T follicular helper cell (primary cell): ENCODE data around the gene DLG1.
"Not testable (repeated sequence)": the region's sequence is repeated elsewhere in the genome, so short reads cannot be mapped to it uniquely, and the experiment has no call there.

ENCODE experiments used
- DNase-seq: peaks from one replicate; pipeline ENCODE4 v3.0.0-alpha.2; 2020; ENCODE audit warnings: low read depth

DLG1 gene

DNA sequence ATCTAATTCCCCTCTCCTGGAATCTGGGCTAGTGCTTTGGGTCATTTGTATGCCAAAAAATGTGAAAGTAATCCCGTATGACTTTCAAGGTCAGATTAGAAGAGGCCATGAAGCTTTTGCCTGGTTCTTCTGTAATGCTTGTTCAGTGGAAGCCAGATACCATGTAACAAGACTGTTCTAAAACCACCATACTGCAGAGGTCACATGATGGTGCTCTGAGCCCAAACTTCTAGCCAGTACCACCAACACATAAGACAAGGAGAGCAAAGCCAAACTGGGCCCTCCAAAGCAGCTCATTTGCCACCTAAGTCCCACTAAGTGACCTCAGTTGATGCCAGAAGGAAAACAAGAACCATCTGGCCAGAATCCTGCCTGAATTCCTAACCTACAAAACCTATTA, 204.5 kb downstream of the DLG1 start:
- DNase-seq: no peak

DNA sequence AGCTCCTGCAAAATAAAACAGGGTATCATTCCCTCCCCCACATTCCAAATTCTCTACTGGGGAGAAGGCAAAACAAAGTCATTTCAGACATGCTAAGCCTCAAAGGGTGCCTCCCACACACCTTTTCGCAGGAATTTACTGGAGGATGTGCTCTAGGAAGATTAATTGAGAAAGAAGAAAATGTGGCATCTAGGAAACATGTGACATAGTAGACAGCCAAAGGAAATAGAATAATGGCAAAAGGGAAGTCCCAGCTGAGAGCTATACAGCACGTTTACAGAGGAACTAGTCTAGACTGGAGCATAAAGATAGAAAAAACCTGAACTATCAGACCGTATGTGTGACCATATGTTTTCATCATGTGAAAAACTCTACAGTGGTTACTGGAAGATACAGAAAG, 210.0 kb downstream of the DLG1 start:
- no peak for DNase-seq

DNA sequence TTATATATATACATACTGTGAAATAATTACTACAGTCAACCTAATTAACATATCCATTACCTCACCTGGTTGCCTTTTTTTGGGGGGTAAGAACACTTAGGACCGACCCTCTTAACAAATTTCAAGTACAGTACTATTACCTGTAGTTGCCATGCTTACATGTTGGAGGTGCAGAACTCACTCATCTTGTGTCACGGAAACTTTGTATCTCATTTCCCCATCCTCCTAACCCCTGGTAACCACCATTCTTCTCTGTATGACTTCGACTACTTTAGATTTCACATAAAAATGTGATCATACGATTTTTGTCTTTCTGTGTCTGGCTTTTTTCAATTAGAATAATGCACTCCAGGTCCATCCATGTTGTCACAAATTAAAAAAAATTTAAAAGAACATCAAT, 213.3 kb downstream of the DLG1 start:
- DNase-seq: no peak

DNA sequence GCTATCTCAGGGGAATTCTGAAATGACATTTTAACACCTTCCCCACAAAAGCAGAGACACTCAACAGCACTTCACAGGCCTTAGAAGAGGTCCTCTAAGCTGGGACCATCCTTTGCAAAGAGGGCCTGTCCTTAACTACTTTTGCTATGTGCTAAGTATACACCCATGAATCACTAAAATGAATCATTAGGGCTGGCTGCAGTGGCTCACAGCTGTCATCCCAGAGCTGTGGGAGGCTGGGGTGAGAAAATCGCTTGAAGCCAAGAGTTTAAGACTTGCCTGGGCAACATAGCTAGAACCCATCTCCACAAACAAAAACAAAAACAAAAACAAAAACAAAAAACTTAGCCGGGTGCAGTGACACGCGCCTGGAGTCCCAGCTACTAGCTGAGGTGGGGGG, 214.9 kb downstream of the DLG1 start:
- DNase-seq: no peak

DNA sequence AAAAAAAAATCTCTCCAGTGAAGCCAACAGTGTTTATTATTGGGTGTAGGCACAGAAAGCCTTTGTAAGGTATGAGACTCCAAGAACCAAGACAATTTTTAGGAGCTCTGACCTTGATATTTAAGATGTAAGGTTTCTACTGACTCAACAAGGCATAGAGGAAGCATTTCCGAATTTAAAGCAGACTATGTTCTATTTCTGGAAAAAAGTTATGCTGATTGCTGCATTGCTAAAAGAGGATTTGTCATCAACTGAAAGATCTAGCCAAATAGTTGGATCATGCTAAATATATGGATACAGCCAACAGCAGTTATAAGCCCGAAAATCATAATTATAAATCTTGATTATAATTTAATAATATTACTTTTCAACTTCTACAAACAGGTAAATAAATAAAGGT, 215.5 kb downstream of the DLG1 start:
- no peak for DNase-seq

DNA sequence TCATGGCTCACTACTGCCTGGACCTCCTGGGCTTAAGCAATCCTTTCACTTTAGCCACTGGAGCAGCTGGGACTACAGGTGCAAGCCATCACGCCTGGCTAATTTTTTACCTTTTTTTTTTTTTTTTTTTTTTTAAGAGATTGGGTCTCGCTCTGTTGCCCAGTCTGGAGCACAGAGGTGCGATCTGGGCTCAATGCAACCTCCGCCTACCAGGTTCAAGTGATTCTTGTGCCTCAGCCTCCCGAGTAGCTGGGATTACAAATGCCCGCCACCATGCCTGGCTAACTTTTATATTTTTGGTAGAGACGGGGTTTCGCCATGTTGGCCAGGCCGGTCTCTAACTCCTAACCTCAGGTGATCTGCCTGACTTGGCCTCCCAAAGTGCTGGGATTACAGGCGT, 218.1 kb downstream of the DLG1 start:
- DNase-seq: no peak

DNA sequence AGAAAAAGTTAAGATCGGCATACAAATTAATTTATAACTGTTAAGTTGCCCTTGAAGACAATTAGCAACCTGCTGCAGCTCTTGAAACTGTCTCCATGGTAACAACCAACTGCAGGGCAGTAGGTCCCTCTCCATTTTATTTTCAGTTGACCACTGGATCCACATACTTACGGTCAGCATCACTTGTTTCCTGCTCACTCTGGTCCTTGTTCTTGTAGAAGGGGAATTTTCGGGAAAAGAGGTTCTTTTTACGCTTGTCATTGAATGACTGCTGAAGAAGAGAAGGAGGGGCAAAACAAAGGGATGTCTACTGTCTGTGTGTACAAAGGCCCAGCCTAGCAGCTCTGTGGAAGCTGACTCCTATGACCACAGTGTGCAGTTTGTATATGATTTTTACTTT, 222.0 kb downstream of the DLG1 start:
- DNase-seq: no peak

DNA sequence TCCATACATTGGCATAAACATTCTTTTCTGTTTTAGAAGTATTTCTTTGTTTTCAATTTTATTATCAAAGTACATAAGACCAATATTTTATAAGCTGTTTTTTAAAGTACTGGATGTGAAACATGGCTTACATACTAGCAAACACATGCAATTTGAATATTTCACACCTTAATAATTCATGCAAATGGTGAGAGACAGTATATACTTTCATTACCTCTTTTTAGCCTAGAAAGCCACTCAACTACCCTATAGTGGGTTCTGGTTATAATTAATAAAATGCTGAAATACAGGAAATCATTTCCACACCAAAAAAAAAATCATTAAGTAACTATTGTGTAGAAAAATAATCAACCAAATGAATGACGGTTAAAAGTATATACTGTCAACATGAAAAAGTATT, 230.3 kb downstream of the DLG1 start:
- no peak for DNase-seq

DNA sequence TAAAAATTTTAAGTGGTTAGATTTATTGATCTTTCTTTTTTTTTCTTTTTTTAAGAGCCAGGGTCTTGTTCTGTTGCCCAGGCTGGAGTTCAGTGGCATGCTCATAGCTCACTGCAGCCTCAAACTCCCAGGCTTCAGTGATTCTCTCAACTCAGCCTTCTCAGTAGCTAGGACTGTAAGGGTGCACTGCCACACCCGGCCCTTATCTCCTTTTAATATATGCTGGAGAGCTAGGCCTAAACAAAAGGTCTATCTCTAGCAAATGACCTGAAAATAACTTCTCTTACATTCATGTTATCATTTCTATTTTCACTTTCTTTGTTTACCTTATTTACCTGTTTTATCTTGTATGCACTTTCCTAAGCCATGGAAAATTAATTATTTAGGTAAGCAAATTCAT, 233.6 kb downstream of the DLG1 start:
- no peak for DNase-seq

DNA sequence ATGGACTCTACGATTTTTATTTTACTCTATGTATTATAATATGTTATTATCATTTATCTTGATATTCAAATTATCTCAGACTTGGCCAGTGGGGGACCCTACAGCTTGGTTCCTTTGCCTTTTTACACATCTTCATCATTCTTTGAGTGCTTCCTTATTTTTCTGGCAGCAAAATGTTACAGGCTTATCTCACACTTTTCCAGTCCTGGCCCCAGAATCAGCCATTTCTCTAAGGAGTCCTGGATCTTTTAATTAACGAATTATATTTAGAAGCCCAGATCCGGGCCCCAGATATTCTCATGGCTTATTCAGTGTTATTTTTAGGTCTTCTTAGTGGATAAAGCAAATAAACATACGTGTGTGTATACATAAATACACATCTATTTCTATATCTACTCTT, 236.0 kb downstream of the DLG1 start:
- no peak for DNase-seq

DNA sequence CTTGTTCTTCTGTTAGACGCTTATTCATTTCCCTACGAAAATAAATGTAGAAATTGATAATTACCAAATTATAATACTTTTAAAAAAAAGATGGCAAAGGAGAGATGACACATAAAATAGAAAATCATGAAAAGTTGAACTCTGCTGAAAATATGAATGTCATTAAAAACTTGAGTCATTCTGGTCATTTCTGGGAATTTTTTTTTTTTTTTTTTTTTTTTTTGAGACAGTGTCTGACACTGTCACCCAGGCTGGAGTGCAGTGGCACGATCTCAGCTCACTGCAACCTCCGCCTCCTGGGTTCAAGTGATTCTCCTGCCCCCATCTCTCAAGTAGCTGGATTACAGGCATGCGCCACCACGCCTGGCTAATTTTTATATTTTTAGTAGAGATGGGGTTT, 246.8 kb downstream of the DLG1 start:
- DNase-seq: not testable (repeated sequence)

DNA sequence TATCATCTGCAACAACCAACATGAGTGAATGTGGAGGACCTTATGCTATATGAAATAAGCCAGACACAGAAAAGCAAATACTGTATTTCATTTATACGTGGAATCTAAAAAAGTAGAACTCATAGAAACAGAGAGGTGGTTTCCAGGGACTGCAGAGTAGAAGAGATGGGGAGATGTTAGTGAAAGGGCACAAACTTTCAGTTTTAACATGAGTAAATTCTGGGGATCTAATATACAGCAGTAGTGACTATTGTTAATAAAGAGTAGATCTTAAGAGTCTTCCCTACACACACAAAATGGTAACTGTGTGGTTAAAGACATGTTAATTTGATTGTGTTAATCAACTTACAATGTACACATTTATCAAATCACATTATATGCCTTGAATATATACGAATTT, 247.9 kb downstream of the DLG1 start:
- no peak for DNase-seq

DNA sequence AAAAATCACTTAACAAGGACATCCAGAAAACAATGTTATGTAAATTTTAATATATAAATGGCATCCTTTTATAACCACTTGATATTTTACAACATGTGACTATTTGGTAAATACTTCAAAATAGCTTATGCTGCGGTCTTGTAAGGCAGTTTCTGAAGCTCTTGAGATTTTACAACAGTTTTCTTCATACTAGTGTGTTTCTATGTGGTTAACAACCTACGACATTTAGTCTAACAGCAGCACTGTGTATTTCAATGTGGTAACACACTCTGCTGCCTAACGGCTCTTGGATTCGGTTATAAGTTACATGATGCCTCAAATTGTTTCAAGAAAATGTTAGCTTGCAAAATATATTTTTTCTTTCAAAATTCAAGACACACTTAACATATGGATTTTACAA, 255.9 kb downstream of the DLG1 start:
- no peak for DNase-seq

DNA sequence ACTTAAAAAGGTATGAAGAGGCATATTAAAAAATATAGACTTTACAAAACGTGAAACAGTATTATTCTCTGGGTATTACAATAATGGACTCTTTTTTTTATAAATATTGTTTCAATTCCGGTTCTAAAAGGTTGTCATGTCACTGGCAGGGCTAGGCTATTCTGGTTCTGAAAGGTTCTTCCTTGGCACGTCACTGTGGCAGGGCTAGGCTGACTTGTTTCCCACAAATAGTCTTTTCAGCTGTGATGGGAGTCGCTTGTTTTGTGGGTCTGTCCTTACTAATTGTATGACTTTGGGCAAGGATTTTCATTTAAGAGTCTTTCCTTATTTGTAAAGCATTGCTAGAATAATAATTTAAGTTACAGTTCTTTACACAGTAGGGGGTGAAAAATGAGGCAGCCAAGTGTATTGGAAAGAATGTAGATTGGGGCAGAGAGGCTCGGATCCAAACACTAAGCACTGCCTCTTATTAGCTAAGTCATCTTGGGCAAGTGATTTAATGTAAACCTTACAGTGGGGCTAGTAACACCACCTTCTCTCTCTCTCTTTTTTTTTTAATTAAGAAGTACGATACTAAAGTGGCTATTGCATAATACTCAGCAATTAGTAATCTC, 256.4 kb downstream of the DLG1 start:
- no peak for DNase-seq

DNA sequence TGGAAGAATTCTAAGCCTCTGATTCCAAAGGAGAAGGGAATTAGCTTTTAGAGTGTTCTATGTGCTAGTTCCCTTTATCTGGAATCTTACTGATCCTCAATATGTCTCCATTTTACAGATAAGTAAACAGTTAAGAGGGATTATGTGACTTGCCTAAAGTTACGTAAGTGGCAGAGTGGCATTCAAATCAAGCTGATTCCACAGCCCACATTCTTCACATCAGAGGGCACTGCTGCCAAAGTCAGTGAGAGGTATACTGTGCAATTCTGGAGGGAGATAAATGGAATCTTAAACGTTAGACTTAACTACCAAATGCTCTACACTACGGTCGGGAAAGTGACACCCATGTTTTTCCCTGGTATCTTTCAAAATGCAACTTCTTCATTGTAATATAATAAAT, 257.8 kb downstream of the DLG1 start:
- DNase-seq: no peak

DNA sequence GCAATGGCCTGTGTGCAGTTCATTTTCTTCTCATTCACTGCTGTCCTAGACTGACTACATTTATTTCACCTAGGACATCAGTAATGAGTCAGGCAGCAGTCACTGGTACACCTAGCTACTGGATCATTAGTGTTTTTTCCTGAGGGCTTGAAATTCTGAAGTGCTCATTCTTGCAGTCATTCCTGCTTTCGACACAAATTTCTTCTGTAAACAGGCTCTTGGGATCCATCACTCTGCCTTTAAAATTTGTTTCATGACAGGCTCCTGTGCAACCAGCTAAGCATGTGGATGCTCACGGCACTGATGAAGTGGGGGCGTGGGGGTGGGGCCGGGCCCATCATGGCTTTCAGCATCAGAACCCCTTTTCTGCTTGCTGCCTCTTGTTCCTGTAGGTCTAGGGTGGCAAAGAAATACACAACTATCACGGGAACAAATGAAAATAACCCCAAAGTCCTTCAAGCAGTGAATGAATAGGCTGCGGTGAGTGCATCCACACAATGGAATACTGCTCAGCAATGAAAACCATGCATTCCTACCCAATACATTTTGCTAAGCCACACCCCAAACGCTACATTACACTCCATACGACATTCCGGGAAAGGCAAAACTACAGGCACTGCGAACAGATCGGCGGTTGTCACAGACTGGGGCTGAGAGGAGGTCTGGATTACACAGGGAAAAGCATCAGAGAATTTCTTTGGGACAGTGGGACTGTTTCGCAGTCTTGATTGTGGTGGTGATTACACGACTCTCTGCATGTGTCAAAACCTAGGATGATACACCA, 259.5 kb downstream of the DLG1 start:
- no peak for DNase-seq

DNA sequence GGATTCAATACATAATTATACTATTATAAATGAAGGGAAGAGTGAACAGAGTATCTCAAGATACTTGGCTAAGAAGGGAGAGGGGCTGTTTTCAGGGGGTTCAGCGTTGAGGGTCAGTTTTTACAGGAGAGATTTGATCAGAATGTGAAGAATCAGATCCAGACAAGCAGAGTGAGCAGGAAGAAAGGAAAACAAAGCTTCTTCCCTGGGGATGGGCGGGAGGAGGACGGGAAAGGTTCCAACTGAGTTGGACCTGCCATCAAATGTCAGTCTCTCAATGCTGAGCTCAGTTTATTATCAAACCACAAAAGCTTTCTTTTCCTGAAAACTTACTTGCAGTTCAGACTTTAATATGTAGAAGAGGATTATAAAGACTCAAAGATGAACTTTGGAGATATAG, 262.8 kb downstream of the DLG1 start:
- no peak for DNase-seq

DNA sequence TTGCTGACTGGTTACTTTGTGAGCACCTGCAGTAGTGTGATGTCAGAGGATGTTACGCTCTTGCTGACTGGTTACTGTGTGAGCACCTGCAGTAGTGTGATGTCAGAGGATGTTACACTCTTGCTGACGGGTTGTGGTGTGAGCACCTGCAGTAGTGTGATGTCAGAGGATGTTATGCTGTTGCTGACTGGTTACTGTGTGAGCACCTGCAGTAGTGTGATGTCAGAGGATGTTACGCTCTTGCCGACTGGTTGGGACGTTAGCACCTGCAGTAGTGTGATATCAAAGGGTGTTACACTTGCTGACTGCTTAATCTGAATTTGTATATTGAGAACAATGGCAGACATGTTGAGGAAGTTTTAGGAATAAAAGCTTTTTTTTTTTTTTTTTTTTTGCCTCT, 263.6 kb downstream of the DLG1 start:
- DNase-seq: not testable (repeated sequence)

DNA sequence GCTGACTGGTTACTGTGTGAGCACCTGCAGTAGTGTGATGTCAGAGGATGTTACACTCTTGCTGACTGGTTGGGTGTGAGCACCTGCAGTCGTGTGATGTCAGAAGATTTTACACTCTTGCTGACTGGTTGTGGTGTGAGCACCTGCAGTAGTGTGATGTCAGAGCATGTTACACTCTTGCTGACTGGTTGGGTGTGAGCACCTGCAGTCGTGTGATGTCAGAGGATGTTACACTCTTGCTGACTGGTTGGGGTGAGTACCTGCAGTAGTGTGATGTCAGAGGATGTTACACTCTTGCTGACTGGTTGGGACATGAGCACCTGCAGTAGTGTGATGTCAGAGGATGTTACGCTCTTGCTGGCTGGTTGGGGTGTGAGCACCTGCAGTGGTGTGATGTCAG, 264.6 kb downstream of the DLG1 start:
- not testable (repeated sequence) for DNase-seq

DNA sequence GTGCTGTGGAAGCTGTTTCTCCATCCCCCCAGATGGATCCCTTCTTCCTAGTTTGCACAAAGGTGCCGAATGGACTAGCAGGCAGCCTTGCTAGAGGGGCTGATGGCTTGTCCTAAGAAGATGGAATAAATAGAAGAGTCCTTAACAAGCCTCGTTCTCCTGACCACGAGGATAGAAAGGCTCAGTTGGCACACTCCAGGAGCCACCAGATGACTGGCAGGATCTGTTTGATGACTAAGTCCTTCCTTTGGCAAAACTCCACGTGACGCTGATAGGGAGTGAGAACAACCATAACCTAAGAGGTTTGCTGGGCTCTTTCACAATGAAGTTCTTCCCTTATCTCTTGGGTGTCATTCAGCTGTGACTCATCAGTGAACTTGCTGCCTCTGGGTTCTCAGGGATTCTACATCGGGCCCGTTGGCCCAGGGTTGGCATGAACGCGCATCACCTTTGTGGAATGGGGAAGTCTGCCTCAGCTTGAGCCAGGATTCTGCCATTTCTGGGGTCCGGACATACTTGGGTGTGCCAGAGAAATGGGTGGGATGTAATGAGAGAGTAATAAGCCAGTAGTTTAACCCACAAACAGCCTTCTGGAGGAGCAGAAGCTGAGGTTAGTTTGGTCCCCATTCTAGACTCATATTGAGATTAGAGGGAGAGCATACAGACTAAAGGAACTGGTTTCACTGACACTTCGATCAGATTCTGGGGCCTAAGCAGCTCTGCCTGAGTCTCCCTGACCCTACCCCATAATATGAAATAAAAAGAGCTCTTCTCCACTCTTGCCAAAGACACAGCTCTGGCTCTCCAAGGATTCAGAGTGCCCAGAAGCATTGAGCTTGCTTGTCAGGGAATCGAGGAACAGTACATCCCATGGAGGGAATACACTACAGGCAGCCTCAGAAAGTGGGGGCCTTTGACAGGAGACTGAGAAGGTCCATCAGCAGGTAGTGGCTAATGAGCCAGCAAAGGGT, 266.8 kb downstream of the DLG1 start:
- no peak for DNase-seq

DNA sequence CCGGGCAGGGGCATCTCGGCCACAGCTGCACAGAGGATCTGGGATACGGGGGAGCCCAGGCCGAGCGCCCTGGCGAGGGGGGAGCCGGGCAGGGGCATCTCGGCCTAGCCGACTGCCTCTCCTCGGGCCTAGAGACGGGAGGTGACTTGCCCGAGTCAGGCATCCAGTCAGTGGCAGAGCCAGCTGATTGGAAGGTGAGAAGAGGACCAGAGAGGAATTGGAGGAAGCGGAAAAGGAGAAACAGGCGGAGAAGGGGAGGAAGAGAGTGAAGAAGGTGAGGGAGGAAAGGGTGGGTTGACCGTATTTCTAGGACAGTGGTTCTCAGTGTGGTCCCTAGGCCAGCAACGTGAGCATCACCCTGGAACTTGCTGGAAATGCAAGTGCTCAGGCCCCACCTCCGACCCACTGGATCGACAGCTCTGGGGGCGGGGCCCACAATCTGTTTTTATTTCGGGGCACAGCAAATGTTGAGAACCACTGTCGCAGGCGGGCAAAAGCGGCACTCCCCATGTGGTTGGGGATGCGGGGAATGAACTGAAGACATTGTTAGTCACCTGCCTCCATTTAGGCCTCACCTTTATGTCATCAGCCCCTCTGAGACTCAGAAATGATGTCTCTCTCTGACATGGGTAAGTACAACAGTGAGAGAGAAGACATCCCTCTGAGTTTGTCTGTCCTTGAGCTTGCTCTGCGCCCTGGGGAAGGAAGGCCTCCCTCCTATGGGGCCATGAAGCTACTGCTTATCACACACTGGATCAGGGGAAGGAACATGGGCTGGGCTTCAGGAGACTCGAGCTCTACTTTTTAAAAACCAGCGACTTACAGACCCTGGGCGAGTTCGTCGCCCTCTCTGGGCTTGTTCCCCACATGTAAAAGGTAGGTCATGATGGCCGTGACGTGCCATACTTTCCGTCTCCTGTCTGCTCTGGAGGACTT, 267.8 kb downstream of the DLG1 start:
- DNase-seq: no peak
